GM23338 (cell line): ENCODE measurements around the gene RAD18. TPM values are rescaled to one million over a fixed set of nuclear protein-coding genes. Genes with fewer than 3 reads are reported as not detected.

Experiments used
- ATAC-seq: fragments of 200-7000 bp; cut with Tn5 transposase; 3 replicates; pipeline ENCODE4 v1.9.1; 2020
- DNase-seq: peaks from one replicate; pipeline ENCODE4 v3.0.0-alpha.2; 2015; ENCODE audit warnings: low spot score
- H2AFZ ChIP-seq: fragments of 200-600 bp; sonication (generic); 2 replicates; pipeline ENCODE4 v1.8.0; 2016; ENCODE audit warnings: antibody characterized with exemption, mild to moderate bottlenecking, moderate library complexity
- H3F3A ChIP-seq: fragments of 200-600 bp; sonication (generic); replicated peaks from 2 replicates; pipeline ENCODE4 v1.8.0; 2017; ENCODE audit warnings: antibody characterized with exemption, mixed run types, low read depth
- H3K27ac ChIP-seq: fragments of 200-600 bp; sonication (generic); 2 replicates; pipeline ENCODE4 v1.6.1; 2016; ENCODE audit warnings: low read depth
- H3K27me3 ChIP-seq: fragments of 200-600 bp; sonication (generic); 2 replicates; pipeline ENCODE4 v1.8.0; 2016; ENCODE audit warnings: mild to moderate bottlenecking, mixed run types, moderate library complexity; ENCODE audit not compliant: insufficient read depth
- H3K36me3 ChIP-seq: fragments of 200-600 bp; sonication (generic); 2 replicates; pipeline ENCODE4 v1.8.0; 2016; ENCODE audit warnings: mild to moderate bottlenecking; ENCODE audit not compliant: insufficient read depth
- H3K4me1 ChIP-seq: fragments of 200-600 bp; sonication (generic); 2 replicates; pipeline ENCODE4 v1.8.0; 2016; ENCODE audit warnings: mild to moderate bottlenecking, moderate library complexity; ENCODE audit not compliant: insufficient read depth
- H3K4me2 ChIP-seq: fragments of 200-600 bp; sonication (generic); 2 replicates; pipeline ENCODE4 v1.7.1; 2017; ENCODE audit warnings: mixed run types
- H3K4me3 ChIP-seq: fragments of 200-600 bp; sonication (generic); 2 replicates; pipeline ENCODE4 v1.6.1; 2016; ENCODE audit warnings: mixed run types
- H3K79me2 ChIP-seq: fragments of 200-600 bp; sonication (generic); replicated peaks from 2 replicates; pipeline ENCODE4 v1.8.0; 2017; ENCODE audit warnings: mild to moderate bottlenecking; ENCODE audit not compliant: insufficient read depth
- H3K9me2 ChIP-seq: fragments of 200-600 bp; sonication (generic); 2 replicates; pipeline ENCODE4 v1.8.0; 2017; ENCODE audit not compliant: insufficient read depth
- H4K20me1 ChIP-seq: fragments of 200-600 bp; sonication (generic); replicated peaks from 2 replicates; pipeline ENCODE4 v1.8.0; 2017; ENCODE audit warnings: mild to moderate bottlenecking; ENCODE audit not compliant: insufficient read depth
- H3K27ac Mint-ChIP-seq: 2 replicates; pipeline ENCODE4 v1.8.0; 2020; ENCODE audit warnings: inconsistent platforms, mild to moderate bottlenecking, moderate library complexity, mixed read lengths
- H3K27me3 Mint-ChIP-seq: 3 replicates; pipeline ENCODE4 v1.8.0; 2022; ENCODE audit warnings: low read depth, mild to moderate bottlenecking, moderate library complexity, mixed read lengths, inconsistent platforms; ENCODE audit not compliant: insufficient read depth, poor library complexity
- H3K36me3 Mint-ChIP-seq: 3 replicates; pipeline ENCODE4 v1.8.0; 2021; ENCODE audit warnings: low read depth, mild to moderate bottlenecking, inconsistent platforms, moderate library complexity, mixed read lengths
- H3K4me1 Mint-ChIP-seq: 3 replicates; pipeline ENCODE4 v1.8.0; 2020; ENCODE audit warnings: mild to moderate bottlenecking, inconsistent platforms, mixed read lengths
- H3K4me3 Mint-ChIP-seq: 3 replicates; pipeline ENCODE4 v1.8.0; 2021; ENCODE audit warnings: moderate library complexity, mild to moderate bottlenecking, inconsistent platforms, mixed read lengths
- H3K9me3 Mint-ChIP-seq: 3 replicates; pipeline ENCODE4 v1.8.0; 2020; ENCODE audit warnings: moderate library complexity, mild to moderate bottlenecking, inconsistent platforms, mixed read lengths
- CREB1 ChIP-seq: fragments of 250-450 bp; sonication (Bioruptor Pico); IDR thresholded peaks from 2 replicates; pipeline ENCODE4 v1.5.0; 2020; ENCODE audit warnings: low read depth, mild to moderate bottlenecking, moderate library complexity
- EZH2 ChIP-seq: fragments of 200-600 bp; sonication (generic); IDR thresholded peaks from one replicate; pipeline ENCODE4 v1.8.0; 2017; ENCODE audit warnings: antibody characterized with exemption, mild to moderate bottlenecking, low read depth; ENCODE audit not compliant: unreplicated experiment
- EZH2phosphoT487 ChIP-seq: fragments of 200-600 bp; sonication (generic); IDR thresholded peaks from one replicate; pipeline ENCODE4 v1.8.1; 2018; ENCODE audit warnings: antibody characterized with exemption; ENCODE audit not compliant: unreplicated experiment
- JUNB ChIP-seq: IDR thresholded peaks from one replicate; pipeline ENCODE4 v1.6.1; 2016; ENCODE audit warnings: antibody characterized with exemption; ENCODE audit not compliant: unreplicated experiment
- NANOG ChIP-seq: IDR thresholded peaks from 2 replicates; pipeline ENCODE4 v1.6.1; 2016; ENCODE audit warnings: antibody characterized with exemption, borderline replicate concordance
- POLR2AphosphoS5 ChIP-seq: IDR thresholded peaks from 2 replicates; pipeline ENCODE4 v1.6.1; 2016; ENCODE audit warnings: antibody characterized with exemption, low read depth
- STAT1 ChIP-seq: IDR thresholded peaks from one replicate; pipeline ENCODE4 v1.6.1; 2016; ENCODE audit warnings: antibody characterized with exemption; ENCODE audit not compliant: unreplicated experiment
- ZNF114 ChIP-seq: fragments of 250-450 bp; sonication (Bioruptor Pico); IDR thresholded peaks from 2 replicates; pipeline ENCODE4 v1.5.0; 2020; ENCODE audit warnings: mild to moderate bottlenecking, moderate library complexity
- ZNF331 ChIP-seq: fragments of 250-450 bp; sonication (Bioruptor Pico); IDR thresholded peaks from 2 replicates; pipeline ENCODE4 v1.5.0; 2020; ENCODE audit warnings: low read depth, mild to moderate bottlenecking, moderate library complexity
- polyA plus RNA-seq: library from polyadenylated mRNA; unstranded; fragments of >200 nt; fragmentation: Nextera tagmentation; extraction: Ambion mirVana; gene quantifications from 2 replicates; pipeline ENCODE4 v1.2.1, GENCODE V29; 2016
- total RNA-seq: library from RNA; depleted of rRNA; stranded (reverse); fragments of >200 nt; shearing (Covaris generic); gene quantifications from 2 replicates; pipeline ENCODE4 v1.2.3, GENCODE V29; 2014
- TF ChIP-seq, protein P1 (sequence below): IDR thresholded peaks from one replicate; pipeline ENCODE4 v1.6.1; 2018; ENCODE audit warnings: antibody characterized with exemption; ENCODE audit not compliant: unreplicated experiment
- TF ChIP-seq, protein P2 (sequence below): fragments of 250-450 bp; sonication (Bioruptor Pico); IDR thresholded peaks from 2 replicates; pipeline ENCODE4 v1.5.0; 2020; ENCODE audit warnings: mild to moderate bottlenecking, moderate library complexity
- TF ChIP-seq, protein P3 (sequence below): IDR thresholded peaks from 2 replicates; pipeline ENCODE4 v1.6.1; 2016; ENCODE audit warnings: antibody characterized with exemption
- TF ChIP-seq, protein P4 (sequence below), 2 experiments: fragments of 200-600 bp in 1 of 2; sonication (generic) in 1 of 2; conservative IDR thresholded peaks; 2 replicates each; pipeline versions ENCODE4 v1.5.1 to v1.6.1; 2016 to 2017; ENCODE audit warnings: antibody characterized with exemption in 2 of 2, low read depth in 2 of 2, mild to moderate bottlenecking in 2 of 2, moderate library complexity in 1 of 2

The RAD18 gene
- total and polyA plus RNA-seq, 2 experiments from 2014 or later: 25.4 to 40.1 TPM

DNA sequence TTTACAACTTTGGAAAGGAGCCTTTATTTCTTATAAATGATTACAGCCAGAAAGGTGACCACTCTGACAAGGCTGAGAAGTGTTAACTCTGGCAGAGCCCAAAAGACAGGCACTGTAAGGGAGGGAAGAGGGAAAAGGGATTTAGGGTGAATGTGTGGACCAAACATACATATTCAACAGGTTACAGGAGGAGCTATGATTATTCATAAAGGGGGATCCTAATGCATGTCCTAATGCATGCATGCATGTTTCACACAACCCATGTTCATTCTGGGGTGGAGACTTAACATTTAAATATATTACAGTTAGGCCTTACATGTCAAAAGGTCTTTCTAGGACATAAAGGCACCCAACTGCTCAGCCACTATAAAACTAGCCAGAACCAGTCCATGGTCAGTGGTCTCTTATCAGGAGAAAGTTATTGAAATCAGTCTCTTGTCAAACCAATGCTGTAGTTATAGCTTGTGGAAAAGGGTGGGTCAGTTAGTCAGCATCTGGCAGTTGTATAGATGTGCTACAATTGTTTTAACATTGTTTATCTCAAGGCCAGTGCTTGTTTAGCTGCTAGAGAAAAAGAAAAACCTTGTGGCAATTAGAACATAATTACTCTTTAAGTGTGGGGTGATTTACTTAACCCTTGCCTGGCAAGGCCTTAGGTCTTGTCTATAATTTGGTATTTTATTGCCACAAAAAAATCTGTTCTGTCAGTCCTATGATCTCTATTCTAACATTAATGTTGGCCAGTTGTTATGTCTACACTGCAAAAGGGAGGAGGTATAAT lies 77.5 kb downstream of the RAD18 start:
- Mint-ChIP-seq H3K4me1 (peaks cover 13% of the 10 kb centered on the region), H3K9me3 (no peaks in the 10 kb centered on the region; the same call in 2 of the 3 replicates), H3K27me3 (peaks cover 2% of the 10 kb centered on the region), H3K4me3 (no peak overlapping the region), H3K36me3 (peaks cover 33% of the 10 kb centered on the region), H3K27ac (no peak overlapping the region)
- peaks cover 6% of the 10 kb centered on the region; the same call in 1 of the 2 replicates for H4K20me1 ChIP-seq
- DNase-seq (no peak), ATAC-seq (no peak)
- H3K4me2 ChIP-seq: no peak overlapping the region
- TF ChIP-seq ZNF114 (CRISPR knock-in tag) (no peak), STAT1 (no peak), NANOG (no peak), EZH2phosphoT487 (no peak), CREB1 (CRISPR knock-in tag) (no peak), JUNB (no peak), POLR2AphosphoS5 (no peak), EZH2 (no peak), ZNF331 (no peak)
- TF ChIP-seq, protein P1, sequence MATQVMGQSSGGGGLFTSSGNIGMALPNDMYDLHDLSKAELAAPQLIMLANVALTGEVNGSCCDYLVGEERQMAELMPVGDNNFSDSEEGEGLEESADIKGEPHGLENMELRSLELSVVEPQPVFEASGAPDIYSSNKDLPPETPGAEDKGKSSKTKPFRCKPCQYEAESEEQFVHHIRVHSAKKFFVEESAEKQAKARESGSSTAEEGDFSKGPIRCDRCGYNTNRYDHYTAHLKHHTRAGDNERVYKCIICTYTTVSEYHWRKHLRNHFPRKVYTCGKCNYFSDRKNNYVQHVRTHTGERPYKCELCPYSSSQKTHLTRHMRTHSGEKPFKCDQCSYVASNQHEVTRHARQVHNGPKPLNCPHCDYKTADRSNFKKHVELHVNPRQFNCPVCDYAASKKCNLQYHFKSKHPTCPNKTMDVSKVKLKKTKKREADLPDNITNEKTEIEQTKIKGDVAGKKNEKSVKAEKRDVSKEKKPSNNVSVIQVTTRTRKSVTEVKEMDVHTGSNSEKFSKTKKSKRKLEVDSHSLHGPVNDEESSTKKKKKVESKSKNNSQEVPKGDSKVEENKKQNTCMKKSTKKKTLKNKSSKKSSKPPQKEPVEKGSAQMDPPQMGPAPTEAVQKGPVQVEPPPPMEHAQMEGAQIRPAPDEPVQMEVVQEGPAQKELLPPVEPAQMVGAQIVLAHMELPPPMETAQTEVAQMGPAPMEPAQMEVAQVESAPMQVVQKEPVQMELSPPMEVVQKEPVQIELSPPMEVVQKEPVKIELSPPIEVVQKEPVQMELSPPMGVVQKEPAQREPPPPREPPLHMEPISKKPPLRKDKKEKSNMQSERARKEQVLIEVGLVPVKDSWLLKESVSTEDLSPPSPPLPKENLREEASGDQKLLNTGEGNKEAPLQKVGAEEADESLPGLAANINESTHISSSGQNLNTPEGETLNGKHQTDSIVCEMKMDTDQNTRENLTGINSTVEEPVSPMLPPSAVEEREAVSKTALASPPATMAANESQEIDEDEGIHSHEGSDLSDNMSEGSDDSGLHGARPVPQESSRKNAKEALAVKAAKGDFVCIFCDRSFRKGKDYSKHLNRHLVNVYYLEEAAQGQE: no peak
- TF ChIP-seq, protein P2, sequence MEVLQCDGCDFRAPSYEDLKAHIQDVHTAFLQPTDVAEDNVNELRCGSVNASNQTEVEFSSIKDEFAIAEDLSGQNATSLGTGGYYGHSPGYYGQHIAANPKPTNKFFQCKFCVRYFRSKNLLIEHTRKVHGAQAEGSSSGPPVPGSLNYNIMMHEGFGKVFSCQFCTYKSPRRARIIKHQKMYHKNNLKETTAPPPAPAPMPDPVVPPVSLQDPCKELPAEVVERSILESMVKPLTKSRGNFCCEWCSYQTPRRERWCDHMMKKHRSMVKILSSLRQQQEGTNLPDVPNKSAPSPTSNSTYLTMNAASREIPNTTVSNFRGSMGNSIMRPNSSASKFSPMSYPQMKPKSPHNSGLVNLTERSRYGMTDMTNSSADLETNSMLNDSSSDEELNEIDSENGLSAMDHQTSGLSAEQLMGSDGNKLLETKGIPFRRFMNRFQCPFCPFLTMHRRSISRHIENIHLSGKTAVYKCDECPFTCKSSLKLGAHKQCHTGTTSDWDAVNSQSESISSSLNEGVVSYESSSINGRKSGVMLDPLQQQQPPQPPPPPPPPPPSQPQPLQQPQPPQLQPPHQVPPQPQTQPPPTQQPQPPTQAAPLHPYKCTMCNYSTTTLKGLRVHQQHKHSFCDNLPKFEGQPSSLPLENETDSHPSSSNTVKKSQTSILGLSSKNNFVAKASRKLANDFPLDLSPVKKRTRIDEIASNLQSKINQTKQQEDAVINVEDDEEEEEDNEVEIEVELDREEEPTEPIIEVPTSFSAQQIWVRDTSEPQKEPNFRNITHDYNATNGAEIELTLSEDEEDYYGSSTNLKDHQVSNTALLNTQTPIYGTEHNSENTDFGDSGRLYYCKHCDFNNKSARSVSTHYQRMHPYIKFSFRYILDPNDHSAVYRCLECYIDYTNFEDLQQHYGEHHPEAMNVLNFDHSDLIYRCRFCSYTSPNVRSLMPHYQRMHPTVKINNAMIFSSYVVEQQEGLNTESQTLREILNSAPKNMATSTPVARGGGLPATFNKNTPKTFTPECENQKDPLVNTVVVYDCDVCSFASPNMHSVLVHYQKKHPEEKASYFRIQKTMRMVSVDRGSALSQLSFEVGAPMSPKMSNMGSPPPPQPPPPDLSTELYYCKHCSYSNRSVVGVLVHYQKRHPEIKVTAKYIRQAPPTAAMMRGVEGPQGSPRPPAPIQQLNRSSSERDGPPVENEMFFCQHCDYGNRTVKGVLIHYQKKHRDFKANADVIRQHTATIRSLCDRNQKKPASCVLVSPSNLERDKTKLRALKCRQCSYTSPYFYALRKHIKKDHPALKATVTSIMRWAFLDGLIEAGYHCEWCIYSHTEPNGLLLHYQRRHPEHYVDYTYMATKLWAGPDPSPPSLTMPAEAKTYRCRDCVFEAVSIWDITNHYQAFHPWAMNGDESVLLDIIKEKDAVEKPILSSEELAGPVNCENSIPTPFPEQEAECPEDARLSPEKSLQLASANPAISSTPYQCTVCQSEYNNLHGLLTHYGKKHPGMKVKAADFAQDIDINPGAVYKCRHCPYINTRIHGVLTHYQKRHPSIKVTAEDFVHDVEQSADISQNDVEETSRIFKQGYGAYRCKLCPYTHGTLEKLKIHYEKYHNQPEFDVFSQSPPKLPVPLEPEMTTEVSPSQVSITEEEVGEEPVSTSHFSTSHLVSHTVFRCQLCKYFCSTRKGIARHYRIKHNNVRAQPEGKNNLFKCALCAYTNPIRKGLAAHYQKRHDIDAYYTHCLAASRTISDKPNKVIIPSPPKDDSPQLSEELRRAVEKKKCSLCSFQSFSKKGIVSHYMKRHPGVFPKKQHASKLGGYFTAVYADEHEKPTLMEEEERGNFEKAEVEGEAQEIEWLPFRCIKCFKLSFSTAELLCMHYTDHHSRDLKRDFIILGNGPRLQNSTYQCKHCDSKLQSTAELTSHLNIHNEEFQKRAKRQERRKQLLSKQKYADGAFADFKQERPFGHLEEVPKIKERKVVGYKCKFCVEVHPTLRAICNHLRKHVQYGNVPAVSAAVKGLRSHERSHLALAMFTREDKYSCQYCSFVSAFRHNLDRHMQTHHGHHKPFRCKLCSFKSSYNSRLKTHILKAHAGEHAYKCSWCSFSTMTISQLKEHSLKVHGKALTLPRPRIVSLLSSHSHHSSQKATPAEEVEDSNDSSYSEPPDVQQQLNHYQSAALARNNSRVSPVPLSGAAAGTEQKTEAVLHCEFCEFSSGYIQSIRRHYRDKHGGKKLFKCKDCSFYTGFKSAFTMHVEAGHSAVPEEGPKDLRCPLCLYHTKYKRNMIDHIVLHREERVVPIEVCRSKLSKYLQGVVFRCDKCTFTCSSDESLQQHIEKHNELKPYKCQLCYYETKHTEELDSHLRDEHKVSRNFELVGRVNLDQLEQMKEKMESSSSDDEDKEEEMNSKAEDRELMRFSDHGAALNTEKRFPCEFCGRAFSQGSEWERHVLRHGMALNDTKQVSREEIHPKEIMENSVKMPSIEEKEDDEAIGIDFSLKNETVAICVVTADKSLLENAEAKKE (CRISPR knock-in tag): no peak
- TF ChIP-seq, protein P3, sequence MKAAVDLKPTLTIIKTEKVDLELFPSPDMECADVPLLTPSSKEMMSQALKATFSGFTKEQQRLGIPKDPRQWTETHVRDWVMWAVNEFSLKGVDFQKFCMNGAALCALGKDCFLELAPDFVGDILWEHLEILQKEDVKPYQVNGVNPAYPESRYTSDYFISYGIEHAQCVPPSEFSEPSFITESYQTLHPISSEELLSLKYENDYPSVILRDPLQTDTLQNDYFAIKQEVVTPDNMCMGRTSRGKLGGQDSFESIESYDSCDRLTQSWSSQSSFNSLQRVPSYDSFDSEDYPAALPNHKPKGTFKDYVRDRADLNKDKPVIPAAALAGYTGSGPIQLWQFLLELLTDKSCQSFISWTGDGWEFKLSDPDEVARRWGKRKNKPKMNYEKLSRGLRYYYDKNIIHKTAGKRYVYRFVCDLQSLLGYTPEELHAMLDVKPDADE: no peak
- TF ChIP-seq, protein P4, sequence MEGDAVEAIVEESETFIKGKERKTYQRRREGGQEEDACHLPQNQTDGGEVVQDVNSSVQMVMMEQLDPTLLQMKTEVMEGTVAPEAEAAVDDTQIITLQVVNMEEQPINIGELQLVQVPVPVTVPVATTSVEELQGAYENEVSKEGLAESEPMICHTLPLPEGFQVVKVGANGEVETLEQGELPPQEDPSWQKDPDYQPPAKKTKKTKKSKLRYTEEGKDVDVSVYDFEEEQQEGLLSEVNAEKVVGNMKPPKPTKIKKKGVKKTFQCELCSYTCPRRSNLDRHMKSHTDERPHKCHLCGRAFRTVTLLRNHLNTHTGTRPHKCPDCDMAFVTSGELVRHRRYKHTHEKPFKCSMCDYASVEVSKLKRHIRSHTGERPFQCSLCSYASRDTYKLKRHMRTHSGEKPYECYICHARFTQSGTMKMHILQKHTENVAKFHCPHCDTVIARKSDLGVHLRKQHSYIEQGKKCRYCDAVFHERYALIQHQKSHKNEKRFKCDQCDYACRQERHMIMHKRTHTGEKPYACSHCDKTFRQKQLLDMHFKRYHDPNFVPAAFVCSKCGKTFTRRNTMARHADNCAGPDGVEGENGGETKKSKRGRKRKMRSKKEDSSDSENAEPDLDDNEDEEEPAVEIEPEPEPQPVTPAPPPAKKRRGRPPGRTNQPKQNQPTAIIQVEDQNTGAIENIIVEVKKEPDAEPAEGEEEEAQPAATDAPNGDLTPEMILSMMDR (conservative IDR thresholded peaks at IDR 0.05; ENCODE audit: low read depth in 2 of 2): no peak
- no peaks in the 10 kb centered on the region for H3K27me3 ChIP-seq
- H3F3A ChIP-seq: no peaks in the 10 kb centered on the region
- no peaks in the 10 kb centered on the region for H3K79me2 ChIP-seq
- peaks cover 10% of the 10 kb centered on the region; the same call in 1 of the 2 replicates for H3K36me3 ChIP-seq
- H3K4me1 ChIP-seq: 0 out of 2 replicates have a peak, but pooled peaks cover 17% of the 10 kb centered on the region
- no peak overlapping the region for H2AFZ ChIP-seq
- H3K9me2 ChIP-seq: no peaks in the 10 kb centered on the region
- no peak overlapping the region for H3K27ac ChIP-seq
- H3K4me3 ChIP-seq: no peak overlapping the region
